HG03575 (cell line): ENCODE results near the gene ABTB2.
A peak's percentile ranks its signal among the peaks of the same experiment; 100 is the strongest.

Experiments
- ATAC-seq: cut with Tn5 transposase; IDR thresholded peaks from one replicate; pipeline ENCODE4 v1.9.1; 2021; ENCODE audit not compliant: unreplicated experiment, insufficient number of reproducible peaks, low FRiP score; ENCODE audit errors: extremely low read depth

The ABTB2 gene

GRCh38 chr11:34364102-34364501, 6.3 kb upstream of the ABTB2 start:
- ATAC-seq, result no peak

GRCh38 chr11:34363363-34364084, 5.7 kb upstream of the ABTB2 start:
- no peak for ATAC-seq

GRCh38 chr11:34360046-34360445, 2.2 kb upstream of the ABTB2 start:
- no peak for ATAC-seq

GRCh38 chr11:34359548-34359891, 1.7 kb upstream of the ABTB2 start:
- ATAC-seq, result no peak

- ATAC-seq, result no peak
These were observed 1.1 kb upstream of the ABTB2 start for GRCh38 chr11:34358728-34359547.

GRCh38 chr11:34358258-34358727, 483 bp upstream of the ABTB2 start:
- no peak for ATAC-seq

GRCh38 chr11:34356913-34357700, 703 bp downstream of the ABTB2 start:
- no peak for ATAC-seq

- ATAC-seq, result no peak
These were observed 1.3 kb downstream of the ABTB2 start for GRCh38 chr11:34356576-34356912.

GRCh38 chr11:34356130-34356529, 1.7 kb downstream of the ABTB2 start:
- ATAC-seq, result no peak

GRCh38 chr11:34355726-34356125, 2.1 kb downstream of the ABTB2 start:
- no peak for ATAC-seq

- no peak for ATAC-seq
These were observed 3.0 kb downstream of the ABTB2 start for GRCh38 chr11:34354782-34355181.

- ATAC-seq, result no peak
These were observed 3.9 kb downstream of the ABTB2 start for GRCh38 chr11:34353881-34354280.

GRCh38 chr11:34351687-34352469, 5.9 kb downstream of the ABTB2 start:
- peak; percentile 41 for ATAC-seq

GRCh38 chr11:34351051-34351450, 6.8 kb downstream of the ABTB2 start:
- ATAC-seq, result no peak

GRCh38 chr11:34349882-34350281, 7.9 kb downstream of the ABTB2 start:
- no peak for ATAC-seq

- no peak for ATAC-seq
These were observed 8.9 kb downstream of the ABTB2 start for GRCh38 chr11:34348919-34349318.

- no peak for ATAC-seq
These were observed 9.7 kb downstream of the ABTB2 start for GRCh38 chr11:34348096-34348495.

- ATAC-seq, result no peak
These were observed 11.3 kb downstream of the ABTB2 start for GRCh38 chr11:34346551-34346950.

- ATAC-seq, result no peak
These were observed 11.8 kb downstream of the ABTB2 start for GRCh38 chr11:34345991-34346480.
